Measurements from ENCODE around the gene ANAPC15.

The ANAPC15 gene

DNA sequence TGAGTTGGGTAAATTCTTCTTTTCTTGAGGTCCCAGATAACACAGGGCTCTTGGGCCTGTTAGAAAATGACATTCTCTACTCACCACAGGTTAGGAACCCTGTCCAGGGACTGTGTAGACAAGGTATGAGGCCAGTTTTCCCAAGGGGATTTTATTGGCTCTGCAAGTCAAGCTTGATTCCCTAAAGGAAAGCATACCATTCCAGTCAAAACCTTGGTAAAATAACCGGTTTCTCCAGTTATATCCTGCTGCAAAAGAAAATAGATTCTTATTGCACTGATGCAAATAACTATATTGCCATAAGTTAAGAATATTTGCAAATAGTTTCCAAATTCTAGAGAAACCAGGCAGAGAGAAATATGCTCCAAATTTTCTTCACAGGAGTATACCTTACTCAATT, 13.5 kb upstream of the ANAPC15 start:
- DNase-seq (ENCODE audit: low read depth) = no peak

DNA sequence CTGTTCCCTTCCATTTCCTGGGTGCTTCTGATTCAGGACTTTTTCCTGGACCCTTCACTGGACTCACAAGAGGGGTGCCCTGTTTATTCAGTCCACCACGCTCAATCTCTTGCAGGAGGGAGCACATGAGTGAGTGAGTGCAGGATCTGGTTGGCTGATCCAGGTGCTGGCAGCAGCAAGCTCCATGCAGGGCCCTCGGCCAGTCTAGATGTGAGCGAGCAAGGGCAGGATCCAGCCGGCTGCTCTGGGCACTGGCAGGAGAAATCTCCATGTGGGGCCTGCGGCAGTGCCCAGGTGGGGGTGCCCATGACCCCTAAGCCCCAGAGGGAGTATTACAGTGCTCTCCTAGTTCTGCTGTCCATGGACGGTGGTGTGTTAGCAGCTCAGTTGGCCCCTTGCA, 11.6 kb upstream of the ANAPC15 start:
- DNase-seq (ENCODE audit: low read depth) = no peak

DNA sequence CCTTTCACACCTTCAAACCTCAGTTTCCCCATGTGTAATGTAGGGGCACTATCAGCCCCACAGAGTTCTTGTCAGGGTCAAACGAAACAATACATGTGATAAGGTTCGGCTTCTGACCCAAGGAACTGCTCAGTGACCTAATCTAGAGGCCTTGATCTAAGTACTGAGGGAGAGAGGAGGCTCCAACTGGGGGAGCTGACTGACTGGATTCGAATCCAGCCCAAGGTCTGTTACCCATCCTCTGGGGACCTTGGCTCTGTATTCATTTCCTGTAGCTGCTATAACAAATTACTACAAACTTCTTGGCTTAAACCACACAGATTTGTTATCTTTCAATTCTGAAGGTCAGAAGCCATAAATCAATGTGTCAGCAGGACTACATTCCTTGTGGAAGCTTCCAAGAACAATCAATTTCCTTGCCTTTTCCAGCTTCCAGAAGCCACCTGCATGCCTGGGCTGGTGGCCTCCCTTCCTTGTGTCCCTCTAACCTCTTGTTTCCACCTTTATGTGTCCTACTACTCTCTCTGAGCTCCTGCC, 10.7 kb upstream of the ANAPC15 start:
- DNase-seq (ENCODE audit: low read depth) = no peak

GRCh38 chr11:72122607-72123006, 10.1 kb upstream of the ANAPC15 start:
- DNase-seq (ENCODE audit: low read depth) = no peak

DNA sequence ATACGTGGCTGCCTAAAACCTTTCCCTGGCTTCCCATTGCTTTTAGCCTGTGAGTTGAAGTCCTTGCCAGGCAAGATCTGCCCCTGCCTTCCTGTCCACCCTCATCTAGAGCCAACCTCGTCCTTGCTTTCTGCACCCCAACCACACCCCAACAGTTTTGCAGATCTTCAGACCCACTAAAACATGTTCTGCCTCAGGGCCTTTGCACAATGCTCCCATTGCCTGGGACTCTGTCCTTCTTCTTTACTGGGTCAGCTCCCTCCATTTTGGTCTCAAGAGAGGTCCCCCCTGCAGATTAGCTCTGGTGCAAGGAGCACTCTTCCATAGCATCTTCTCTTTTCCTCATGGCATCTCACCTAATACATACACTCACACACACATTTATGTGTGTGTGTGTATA, 8.4 kb upstream of the ANAPC15 start:
- DNase-seq (ENCODE audit: low read depth) = no peak

DNA sequence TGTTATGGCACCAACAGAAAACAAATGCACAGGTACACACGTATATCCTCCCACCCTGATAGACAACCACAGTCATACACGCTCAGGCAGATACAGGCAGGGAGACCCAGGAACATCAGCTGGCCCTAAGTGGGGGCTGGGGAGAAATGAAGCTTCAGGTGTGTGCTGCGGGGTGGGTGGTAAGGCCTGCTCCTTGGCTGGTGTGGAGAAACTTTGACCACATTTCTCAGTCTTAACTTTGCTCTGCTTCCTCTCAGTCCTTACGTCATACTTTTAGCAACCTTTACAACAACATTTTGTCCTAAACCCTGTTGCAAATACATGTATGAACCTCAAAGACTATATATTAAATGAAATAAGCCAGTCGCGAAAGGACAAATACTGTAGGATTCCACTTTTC, 6.7 kb upstream of the ANAPC15 start:
- DNase-seq (ENCODE audit: low read depth) = no peak

GRCh38 chr11:72116019-72116755, 3.7 kb upstream of the ANAPC15 start:
- peak; percentile 66 for DNase-seq (ENCODE audit: low read depth)

GRCh38 chr11:72114570-72114969, 2.1 kb upstream of the ANAPC15 start:
- peak; percentile 78 for DNase-seq (ENCODE audit: low read depth)

GRCh38 chr11:72112978-72113808, 698 bp upstream of the ANAPC15 start:
- DNase-seq (ENCODE audit: low read depth) = peak; percentile 99

DNA sequence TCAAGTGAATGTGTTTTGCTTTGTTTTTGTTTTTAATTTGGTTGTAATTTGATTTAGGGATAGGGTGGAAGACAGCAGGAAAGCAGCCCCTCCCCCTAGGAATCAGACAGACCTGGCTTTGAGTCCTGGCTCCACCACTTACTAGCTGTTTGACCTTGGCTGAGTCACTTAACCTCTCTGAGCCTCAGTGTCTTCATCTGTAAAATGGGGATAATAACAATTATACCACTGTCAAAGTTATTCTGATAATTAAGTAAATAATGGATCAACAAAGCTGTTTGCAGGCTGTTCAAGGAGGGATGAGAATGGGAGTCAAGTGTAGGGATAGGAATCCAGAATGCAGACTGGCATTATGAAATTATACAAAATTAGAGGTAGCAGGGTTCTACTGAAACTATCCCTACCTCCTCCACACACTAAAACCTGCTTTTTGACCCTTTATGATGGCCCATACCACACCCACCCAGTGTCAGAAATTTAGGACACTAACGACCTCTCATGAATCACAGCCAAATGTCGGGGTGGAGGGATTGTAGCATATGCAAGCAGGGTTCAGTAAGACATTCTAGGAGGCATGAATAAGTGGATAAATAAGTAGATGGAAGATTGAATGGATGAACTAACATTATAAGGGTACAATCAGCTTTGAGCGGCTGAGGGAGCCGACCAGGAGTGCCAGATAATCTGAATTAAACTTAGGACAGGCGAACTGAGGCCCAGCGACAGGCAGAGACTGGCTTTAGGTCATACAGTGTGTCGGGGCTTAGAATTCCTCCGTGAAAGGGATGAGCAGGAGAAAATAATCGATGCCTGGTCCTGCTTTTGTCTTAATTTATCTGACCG, 974 bp downstream of the ANAPC15 start:
- DNase-seq (ENCODE audit: low read depth) = no peak

DNA sequence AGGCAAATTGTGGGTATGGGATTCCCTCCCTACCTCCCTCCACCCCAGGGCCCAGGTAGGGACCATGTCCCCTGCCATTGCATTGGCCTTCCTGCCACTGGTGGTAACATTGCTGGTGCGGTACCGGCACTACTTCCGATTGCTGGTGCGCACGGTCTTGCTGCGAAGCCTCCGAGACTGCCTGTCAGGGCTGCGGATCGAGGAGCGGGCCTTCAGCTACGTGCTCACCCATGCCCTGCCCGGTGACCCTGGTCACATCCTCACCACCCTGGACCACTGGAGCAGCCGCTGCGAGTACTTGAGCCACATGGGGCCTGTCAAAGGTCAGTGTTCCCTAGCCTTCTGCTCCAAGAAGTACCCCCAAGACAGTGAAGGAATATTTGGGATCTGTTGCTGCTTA, 6.6 kb downstream of the ANAPC15 start, which contains the start of gene TOMT:
Gene TOMT (plus strand): TSS at position 37 of the 400 bp plus-strand sequence. CDS start 28 bp downstream, at position 65.
- DNase-seq (ENCODE audit: low read depth) = no peak

GRCh38 chr11:72103754-72104167, 8.7 kb downstream of the ANAPC15 start:
- DNase-seq (ENCODE audit: low read depth) = no peak

- peak; percentile 100 for DNase-seq (ENCODE audit: low read depth)
Observed at GRCh38 chr11:72102946-72103753, 9.3 kb downstream of the ANAPC15 start, which contains the start of gene LAMTOR1. TSS of gene LAMTOR1 (minus strand) at chr11:72103297. CDS start at chr11:72103224, 73 bp downstream.

- DNase-seq (ENCODE audit: low read depth) = no peak
Observed at GRCh38 chr11:72102631-72102945, 9.9 kb downstream of the ANAPC15 start.

DNA sequence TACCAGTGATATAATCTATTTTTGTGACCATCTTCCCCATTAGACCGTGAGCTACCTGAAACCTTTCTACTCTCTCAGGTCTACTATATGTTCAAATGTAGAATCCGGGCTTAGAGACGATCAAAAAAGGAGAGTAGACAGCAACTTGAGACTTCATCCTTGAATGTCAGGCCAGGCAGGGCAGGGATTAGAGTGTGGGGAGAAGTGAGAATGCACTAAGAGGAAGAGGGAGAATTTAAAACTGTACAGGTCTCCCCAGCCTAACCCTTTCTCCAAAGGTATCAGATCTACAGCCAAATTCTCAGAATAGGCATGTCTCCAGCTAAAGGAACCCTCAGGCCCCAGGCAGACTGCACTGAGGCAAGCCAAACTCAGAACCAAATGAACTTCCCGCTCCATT, 10.3 kb downstream of the ANAPC15 start:
- no peak for DNase-seq (ENCODE audit: low read depth)

DNA sequence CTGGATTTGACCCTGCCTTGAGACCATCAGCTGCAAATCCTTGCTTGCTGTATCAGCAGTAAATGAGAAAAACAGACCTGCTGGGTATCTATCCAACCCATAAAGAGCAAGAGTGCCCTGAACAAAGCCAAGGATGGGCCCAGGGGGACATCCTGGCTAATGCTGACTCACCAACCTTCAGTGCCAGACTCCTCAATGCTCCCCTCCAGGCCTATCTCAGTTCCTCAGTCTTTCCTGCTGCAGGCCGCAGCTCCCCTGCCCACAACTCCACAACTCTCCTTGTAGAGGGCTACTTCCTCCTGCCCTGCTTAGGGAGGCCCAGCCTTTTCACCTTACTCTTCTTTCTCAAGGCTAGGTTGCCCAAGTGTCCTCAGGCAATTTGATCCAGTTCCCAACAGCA, 12.0 kb downstream of the ANAPC15 start:
- no peak for DNase-seq (ENCODE audit: low read depth)

DNA sequence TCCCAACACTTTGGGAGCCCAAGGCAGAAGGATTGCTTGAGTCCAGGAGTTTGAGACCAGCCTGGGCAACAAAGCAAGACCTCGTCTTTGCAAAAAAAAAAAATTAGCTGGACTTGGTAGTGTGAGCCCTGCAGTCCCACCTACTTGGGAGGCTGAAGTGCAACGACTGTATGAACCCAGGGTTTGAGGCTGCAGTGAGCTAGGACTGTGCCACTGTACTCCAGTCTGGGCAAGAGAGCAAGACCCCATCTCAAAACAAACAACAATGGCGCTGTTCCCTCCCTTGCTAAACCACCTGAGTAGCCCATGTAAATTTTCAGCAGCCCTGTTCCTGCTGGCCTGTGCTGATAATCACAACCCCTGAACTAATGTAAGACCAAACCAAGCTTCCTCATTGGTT, 12.5 kb downstream of the ANAPC15 start:
- no peak for DNase-seq (ENCODE audit: low read depth)

DNA sequence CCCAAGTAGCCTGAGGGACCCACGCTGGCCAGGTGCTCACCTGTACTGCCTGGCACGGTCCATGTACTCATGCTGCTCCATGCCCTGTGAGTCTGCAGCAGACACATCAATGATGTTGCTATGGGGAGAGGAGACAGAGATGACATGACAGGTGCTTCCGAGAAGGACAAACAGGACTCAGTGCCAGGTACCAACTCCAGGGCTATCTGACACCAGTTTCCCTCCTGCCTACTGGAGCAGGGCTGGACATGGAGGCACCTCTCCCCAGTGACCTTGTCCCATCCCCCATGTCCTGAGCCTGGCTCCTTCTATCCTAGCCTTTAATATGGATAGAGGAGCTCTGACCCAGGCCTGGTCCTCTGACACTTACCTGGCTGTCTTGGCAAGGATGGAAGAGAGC, 13.8 kb downstream of the ANAPC15 start:
- no peak for DNase-seq (ENCODE audit: low read depth)

GRCh38 chr11:72091292-72091691, 21.2 kb downstream of the ANAPC15 start:
- peak; percentile 72 for DNase-seq (ENCODE audit: low read depth)

DNA sequence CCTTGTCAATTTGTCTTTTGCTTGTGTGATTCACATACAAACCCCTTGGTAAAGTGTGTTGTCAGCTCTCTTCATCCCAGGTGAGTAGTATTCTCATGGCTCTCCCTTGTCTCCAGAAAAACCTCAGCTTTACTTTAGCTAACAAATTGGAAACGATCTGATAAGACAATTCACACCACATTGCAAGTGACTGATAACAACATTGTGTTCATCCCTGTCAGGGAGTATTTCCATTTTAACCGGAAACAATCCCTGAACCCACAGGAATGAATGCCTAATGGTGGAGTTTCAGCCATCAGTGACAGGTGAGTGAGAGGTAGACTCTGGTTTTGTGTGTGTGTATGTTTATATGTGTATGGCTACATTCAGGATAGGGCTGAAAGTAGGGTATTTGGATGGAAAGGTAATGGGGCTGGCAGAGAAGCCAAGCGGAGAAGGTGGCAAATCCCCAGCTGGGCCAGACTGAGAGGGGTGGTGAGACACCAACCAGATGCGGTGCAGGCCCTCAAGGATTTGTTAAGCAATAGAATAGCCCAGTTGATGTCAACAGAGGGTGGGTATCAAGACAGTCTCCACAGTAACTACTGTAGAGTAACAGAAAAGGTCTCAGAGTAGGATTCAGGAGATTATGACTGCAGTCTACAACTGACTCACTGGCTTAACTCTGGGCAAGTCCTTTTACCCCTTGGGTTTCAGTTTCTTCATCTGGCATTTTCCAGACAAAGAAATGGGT, 24.3 kb downstream of the ANAPC15 start:
- no peak for DNase-seq (ENCODE audit: low read depth)

Measured in ELR (cell line).